Measurements from ENCODE around the gene MOB4.

GRCh38 chr2:197538412-197538811, 22.5 kb downstream of the MOB4 start:
- TF ChIP-seq CTCF (IDR thresholded peaks at IDR 0.05) (no peak), FOXJ3 (CRISPR knock-in tag; IDR thresholded peaks at IDR 0.05) (no peak), EP300 (IDR thresholded peaks at IDR 0.05; ENCODE audit: borderline replicate concordance in 1 of 2, low read depth in 1 of 2, low read length in 1 of 2) (no peak), SIN3A (IDR thresholded peaks at IDR 0.05; ENCODE audit: borderline replicate concordance, low read depth, low read length) (no peak), FOXM1 (IDR thresholded peaks at IDR 0.05; ENCODE audit: low read depth) (no peak)
